Skeletal muscle tissue (tissue), 4 donors: ENCODE measurements around the gene CCDC69. TPM values are rescaled to one million over a fixed set of nuclear protein-coding genes. Genes with fewer than 3 reads are reported as not detected.
"Not testable (repeated sequence)": the region's sequence is repeated elsewhere in the genome, so short reads cannot be mapped to it uniquely, and the experiment has no call there.

Experiments
- H3K27ac ChIP-seq: one replicate; pipeline ENCODE4 v1.7.0; 2013; ENCODE audit warnings: mild to moderate bottlenecking, low read depth, low read length, inconsistent platforms
- H3K27me3 ChIP-seq, 3 donors: one replicate each; pipeline ENCODE4 v1.7.0; 2013; ENCODE audit warnings: low read length in 3 of 3; ENCODE audit not compliant: control insufficient read depth in 3 of 3, insufficient read depth in 3 of 3
- H3K36me3 ChIP-seq, 3 donors: one replicate each; pipeline ENCODE4 v1.7.0; 2013; ENCODE audit warnings: low read length in 3 of 3; ENCODE audit not compliant: control insufficient read depth in 3 of 3, insufficient read depth in 3 of 3
- H3K4me1 ChIP-seq, 3 donors: one replicate each; pipeline ENCODE4 v1.7.0; 2013; ENCODE audit warnings: low read length in 3 of 3, mild to moderate bottlenecking in 3 of 3; ENCODE audit not compliant: control insufficient read depth in 3 of 3, insufficient read depth in 3 of 3
- H3K4me3 ChIP-seq, 3 donors: one replicate each; pipeline ENCODE4 v1.7.0; 2013; ENCODE audit warnings: low read length in 3 of 3
- H3K9ac ChIP-seq, 3 donors: one replicate each; pipeline ENCODE4 v1.7.0; 2013; ENCODE audit warnings: low read length in 3 of 3, mild to moderate bottlenecking in 3 of 3, moderate library complexity in 2 of 3, low read depth in 1 of 3
- H3K9me3 ChIP-seq, 3 donors: one replicate each; pipeline ENCODE4 v1.7.0; 2013; ENCODE audit warnings: low read length in 3 of 3; ENCODE audit not compliant: control insufficient read depth in 3 of 3
- total RNA-seq: library from RNA; depleted of rRNA; stranded (reverse); fragments of >200 nt; gene quantifications from one replicate; pipeline ENCODE4 v1.2.3, GENCODE V29; 2014
- donor health status: Osteomylitis.

Gene CCDC69
- total RNA-seq, 1 donor from 2014 or later: 21.9 TPM

DNA sequence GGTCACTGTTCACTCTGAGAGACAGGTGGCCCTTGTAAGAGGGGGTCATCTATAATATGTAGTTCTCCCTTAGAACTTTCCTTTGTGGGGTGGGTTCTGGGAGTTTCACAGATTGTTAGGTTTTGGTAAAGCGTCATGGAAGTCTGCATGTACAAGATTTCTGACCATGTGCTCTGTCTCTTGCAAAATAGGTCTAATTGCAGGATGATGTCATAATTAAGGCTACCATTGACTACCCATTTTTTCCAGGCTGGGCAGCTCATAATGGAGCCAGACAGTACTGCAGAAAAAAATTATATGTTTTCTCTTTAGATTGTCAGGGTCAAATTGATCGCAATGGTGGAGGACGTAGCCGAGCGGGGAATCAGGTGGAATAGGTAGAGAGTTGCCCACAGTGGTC lies 25.4 kb upstream of the CCDC69 start:
- Histone ChIP-seq H3K36me3 (no peaks in the 10 kb centered on the region), H3K27ac (no peak overlapping the region), H3K4me1 (peaks cover 9 to 11% (median 10%) of the 10 kb centered on the region in 3 donors), H3K9ac (no peak overlapping the region), H3K4me3 (no peak overlapping the region), H3K27me3 (no peaks in the 10 kb centered on the region), H3K9me3 (no peaks in the 10 kb centered on the region)

DNA sequence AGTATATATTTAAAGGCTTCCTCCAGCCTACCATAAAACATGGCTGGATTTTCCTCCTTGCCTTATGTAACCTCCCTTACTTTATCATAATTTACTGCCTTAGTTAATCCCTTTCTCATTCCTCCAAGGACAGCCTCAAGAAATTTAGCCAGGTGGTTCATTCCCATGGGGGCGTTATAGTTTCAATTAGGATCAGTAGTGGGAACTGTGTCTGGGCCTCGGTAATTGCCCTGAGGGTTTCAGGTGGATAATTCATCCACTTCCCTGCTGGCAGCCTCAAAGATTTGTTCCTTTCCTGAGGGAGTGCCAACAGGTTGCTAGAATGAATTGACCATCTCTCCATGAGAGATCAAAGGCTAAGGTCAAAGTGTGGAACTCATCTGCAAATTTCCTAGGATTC lies 24.8 kb upstream of the CCDC69 start:
- Histone ChIP-seq H3K9ac (no peak overlapping the region), H3K27ac (no peak overlapping the region), H3K4me3 (no peak overlapping the region), H3K9me3 (no peaks in the 10 kb centered on the region), H3K36me3 (no peaks in the 10 kb centered on the region), H3K27me3 (no peaks in the 10 kb centered on the region), H3K4me1 (peaks cover 3 to 8% (median 4%) of the 10 kb centered on the region in 3 donors)

DNA sequence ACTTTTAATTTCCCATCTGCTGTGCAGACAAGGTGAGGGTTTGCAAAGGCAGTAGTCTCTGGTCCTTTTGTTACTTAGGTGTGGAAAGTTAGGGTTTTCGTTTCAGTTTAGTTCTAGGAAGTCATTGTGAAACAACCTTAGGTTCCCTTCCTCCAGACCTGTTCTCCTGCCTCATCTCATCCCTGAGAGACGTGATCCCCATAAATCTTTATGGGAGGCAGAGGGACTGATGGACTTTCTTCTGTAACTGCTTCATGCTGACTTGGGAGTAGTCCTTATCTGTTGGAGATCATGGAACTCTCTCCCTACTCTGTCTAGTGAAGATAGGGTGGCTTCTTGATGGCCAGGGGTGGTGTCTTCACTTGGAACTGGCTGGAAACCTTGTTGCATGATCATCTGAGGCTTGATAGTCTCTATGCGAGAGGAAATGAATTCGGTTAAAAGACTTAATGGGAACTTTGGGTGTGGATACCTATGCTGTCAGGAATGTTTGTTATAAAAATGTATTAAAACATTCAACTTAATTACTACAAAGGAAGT lies 21.9 kb upstream of the CCDC69 start:
- H3K4me1 ChIP-seq: no peaks in the 10 kb centered on the region
- no peak overlapping the region for H3K9ac ChIP-seq
- no peaks in the 10 kb centered on the region for H3K27me3 ChIP-seq
- H3K9me3 ChIP-seq: no peaks in the 10 kb centered on the region
- H3K36me3 ChIP-seq: no peaks in the 10 kb centered on the region
- H3K4me3 ChIP-seq: no peak overlapping the region
- H3K27ac ChIP-seq: no peak overlapping the region

DNA sequence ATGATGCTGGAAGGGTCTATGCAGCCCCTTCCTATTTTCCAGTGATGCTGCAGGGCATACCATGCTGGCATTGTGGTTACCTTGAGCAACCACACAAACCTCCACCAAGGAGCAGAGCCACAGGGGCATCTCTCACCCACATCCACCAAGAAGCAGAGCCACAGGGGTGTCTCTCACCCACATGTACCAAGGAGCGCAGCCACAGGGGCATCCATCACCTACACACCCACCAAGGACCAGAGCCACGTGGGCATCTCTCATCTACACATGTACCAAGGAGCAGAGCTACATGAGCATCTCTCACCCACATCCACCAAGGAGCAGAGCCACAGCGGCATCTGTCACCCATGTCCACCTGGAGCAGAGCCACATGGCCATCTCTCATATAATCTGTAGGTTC lies 20.3 kb upstream of the CCDC69 start:
- H3K27ac ChIP-seq: no peak overlapping the region
- H3K9ac ChIP-seq: no peak overlapping the region
- no peaks in the 10 kb centered on the region for H3K36me3 ChIP-seq
- no peaks in the 10 kb centered on the region for H3K27me3 ChIP-seq
- peaks cover 0 to 6% (median 3%) of the 10 kb centered on the region in 3 donors for H3K4me1 ChIP-seq
- no peaks in the 10 kb centered on the region for H3K9me3 ChIP-seq
- H3K4me3 ChIP-seq: no peak overlapping the region

DNA sequence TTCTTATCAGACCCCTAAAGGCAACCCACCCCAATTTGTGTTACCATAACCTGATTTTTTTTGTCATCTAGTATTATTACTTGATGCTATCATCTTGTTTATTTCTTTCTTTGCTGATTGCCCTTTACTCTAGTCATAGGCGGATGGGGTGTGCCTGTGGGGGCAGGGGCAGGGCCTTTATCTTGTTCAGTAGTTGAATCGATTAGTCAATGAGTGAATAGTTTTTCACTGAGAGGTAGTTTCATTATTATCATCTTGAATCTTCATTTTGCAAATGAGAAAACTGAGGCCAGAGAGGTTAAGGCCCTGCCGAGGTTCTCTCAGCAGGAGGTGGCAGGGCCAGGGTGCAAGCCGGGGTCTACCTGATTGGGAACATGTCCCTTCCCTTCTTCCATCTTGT lies 19.7 kb upstream of the CCDC69 start:
- no peak overlapping the region for H3K4me3 ChIP-seq
- H3K27me3 ChIP-seq: no peaks in the 10 kb centered on the region
- H3K36me3 ChIP-seq: no peaks in the 10 kb centered on the region
- no peak overlapping the region for H3K9ac ChIP-seq
- peaks cover 2 to 8% (median 8%) of the 10 kb centered on the region in 3 donors for H3K4me1 ChIP-seq
- no peak overlapping the region for H3K27ac ChIP-seq
- H3K9me3 ChIP-seq: no peaks in the 10 kb centered on the region

DNA sequence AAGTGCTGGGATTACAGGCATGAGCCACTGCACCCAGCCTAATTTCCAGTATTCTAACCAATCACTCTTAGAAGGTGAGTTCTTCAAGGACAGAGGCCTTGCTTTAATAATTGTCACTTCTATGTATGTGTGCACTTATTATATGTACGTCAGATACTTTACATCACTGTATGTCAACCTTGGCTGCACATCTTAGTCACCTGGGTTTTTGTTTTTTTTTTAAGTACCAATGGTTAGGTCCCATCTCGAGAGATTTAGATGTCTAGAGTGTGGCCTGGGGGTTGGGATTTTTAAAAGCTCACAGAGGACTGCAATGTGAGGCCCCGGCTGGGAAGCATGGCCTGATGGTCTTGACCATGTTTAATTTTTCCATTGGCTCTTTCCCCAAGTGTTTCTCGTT lies 19.2 kb upstream of the CCDC69 start:
- Histone ChIP-seq H3K9ac (no peak overlapping the region), H3K4me1 (peaks cover 5 to 12% (median 11%) of the 10 kb centered on the region in 3 donors), H3K36me3 (no peaks in the 10 kb centered on the region), H3K4me3 (no peak overlapping the region), H3K27me3 (no peaks in the 10 kb centered on the region), H3K9me3 (no peaks in the 10 kb centered on the region), H3K27ac (no peak overlapping the region)

DNA sequence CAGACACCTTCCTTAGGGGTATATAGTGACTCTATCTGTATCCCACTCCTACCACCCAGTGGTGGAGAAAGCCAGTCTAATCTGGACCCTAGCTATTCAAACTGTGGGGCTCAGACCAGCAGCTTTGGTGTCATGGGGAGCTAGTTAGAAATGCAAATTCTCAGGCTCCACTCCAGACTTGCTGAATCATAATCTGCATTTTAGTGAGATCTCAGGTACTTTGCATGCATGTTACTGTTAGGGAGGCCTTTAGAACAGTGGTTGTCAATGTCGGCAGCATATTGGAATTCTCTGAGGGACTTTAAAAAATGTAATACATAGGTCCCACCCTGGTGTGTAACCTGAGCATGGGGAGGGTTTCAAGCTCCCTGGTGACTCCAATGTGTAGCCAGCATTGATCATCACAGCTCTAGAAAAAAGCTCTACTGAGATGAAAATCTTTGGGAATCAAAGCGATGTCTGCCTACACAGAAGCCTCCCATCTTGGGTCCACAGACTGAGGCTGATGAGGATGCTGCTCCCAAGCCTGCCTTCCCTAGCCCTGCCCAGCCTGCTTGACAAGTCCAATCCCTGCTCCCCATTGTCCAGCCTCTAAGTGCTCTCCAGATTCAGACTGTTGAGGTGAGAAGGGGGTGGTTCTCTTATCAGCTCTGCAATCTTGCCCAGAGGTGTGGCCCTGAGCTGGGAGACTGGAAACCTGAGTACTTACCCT lies 17.2 kb upstream of the CCDC69 start:
- peaks cover 10 to 19% (median 17%) of the 10 kb centered on the region in 3 donors for H3K4me1 ChIP-seq
- H3K27me3 ChIP-seq: no peaks in the 10 kb centered on the region
- H3K9me3 ChIP-seq: no peaks in the 10 kb centered on the region
- H3K36me3 ChIP-seq: no peaks in the 10 kb centered on the region
- H3K4me3 ChIP-seq: no peak overlapping the region
- no peak overlapping the region for H3K9ac ChIP-seq
- no peak overlapping the region for H3K27ac ChIP-seq

DNA sequence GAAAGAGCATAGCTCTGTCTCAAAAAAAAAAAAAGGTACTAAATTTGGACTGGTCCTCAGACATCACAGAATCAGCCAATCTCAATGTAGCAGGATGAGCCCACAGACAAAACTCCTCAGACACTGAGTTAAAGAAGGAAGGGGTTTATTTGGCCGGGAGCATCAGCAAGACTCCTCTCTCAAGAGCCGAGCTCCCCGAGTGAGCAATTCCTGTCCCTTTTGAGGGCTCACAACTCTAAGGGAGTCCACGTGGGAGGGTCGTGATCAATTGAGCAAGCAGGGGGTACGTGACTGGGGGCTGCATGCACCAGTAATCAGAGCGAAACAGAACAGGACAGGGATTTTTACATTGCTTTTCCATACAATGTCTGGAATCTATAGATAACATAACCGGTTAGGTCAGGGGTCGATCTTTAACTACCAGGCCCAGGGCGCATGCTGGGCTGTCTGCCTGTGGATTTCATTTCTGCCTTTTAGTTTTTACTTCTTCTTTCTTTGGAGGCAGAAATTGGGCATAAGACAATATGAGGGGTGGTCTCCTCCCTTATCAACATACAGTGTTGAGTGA lies 16.5 kb upstream of the CCDC69 start:
- H3K36me3 ChIP-seq, H3K27ac ChIP-seq, H3K9ac ChIP-seq, H3K27me3 ChIP-seq, H3K4me3 ChIP-seq, H3K9me3 ChIP-seq: not testable (repeated sequence)
- peaks cover 10 to 21% (median 17%) of the 10 kb centered on the region in 3 donors for H3K4me1 ChIP-seq

DNA sequence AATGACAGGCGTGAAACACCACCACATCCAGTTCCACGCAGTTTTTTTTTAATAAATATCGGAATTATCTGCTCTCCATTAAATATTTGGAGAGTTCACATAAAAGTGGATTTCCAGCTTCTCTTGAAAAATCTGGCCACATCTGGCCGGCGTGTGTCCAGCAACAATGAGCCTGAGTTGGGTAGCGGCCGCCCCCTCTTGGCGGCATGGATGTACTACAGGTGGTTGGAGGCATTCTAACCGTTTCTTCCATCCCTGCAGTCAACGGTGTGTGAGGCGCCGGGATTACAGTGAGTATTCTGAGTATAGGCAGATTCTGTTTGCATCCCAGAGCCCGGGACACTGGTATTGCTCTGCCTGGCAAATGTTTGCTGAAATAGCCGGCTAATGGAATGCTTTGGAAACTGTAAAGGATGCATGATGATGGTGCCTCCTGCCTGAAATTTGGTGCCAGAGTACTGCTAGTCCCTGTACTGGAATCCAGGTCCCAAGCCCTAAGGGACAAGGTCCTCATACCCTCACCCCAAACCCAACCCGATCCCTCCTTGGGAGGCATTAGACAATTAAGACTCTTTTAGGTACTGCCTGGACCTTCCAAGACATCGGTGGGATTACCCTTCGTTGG lies 15.5 kb upstream of the CCDC69 start:
- Histone ChIP-seq H3K4me3 (peak overlapping the region; percentile 68 to 73 (median 70)), H3K9me3 (no peaks in the 10 kb centered on the region), H3K27me3 (no peaks in the 10 kb centered on the region), H3K36me3 (no peaks in the 10 kb centered on the region), H3K27ac (peak overlapping the region; percentile 92), H3K9ac (peak overlapping the region in 1 of 3 donors; percentile 77), H3K4me1 (peaks cover 18 to 31% (median 26%) of the 10 kb centered on the region in 3 donors)

DNA sequence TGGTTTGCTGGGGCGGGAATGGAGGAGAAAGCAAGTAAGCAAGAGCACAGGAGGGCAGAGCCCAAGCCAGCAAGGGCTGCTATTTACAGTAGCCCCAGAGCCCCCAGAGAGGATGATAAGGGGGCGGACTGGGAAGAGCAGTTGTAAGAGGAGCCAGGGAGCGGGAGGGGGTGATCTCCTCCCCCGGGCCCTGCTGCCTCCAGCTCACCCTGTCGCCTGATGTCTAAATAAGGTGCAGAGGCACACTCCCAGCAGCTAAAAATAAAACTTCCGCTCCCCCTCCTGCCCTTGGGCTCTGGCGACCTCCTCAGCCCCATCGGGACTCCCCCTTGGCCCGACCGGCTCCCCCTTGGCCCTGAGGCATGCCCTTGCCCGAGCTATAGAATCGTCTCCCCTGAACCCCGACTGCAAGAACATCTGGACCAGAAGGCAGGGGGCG lies 14.4 kb upstream of the CCDC69 start:
- H3K9me3 ChIP-seq: no peaks in the 10 kb centered on the region
- H3K27me3 ChIP-seq: no peaks in the 10 kb centered on the region
- peak overlapping the region; percentile 77 to 88 (median 80) for H3K9ac ChIP-seq
- H3K4me3 ChIP-seq: peak overlapping the region; percentile 68 to 73 (median 70)
- peak overlapping the region; percentile 92 for H3K27ac ChIP-seq
- peaks cover 20 to 40% (median 29%) of the 10 kb centered on the region in 3 donors for H3K4me1 ChIP-seq
- H3K36me3 ChIP-seq: no peaks in the 10 kb centered on the region
